GM13977 (cell line): Measurements from ENCODE around the gene FAM162A.
A peak's percentile ranks its signal among the peaks of the same experiment; 100 is the strongest.

Experiments
- DNase-seq: peaks from one replicate; pipeline ENCODE4 v3.0.0; 2012; ENCODE audit warnings: low spot score
- in situ Hi-C: fragments of 300-500 bp; cut with MboI; formaldehyde crosslinking; loops from one replicate; pipeline ENCODE4 v1.12.0; 2022; ENCODE audit warnings: low sequenced_read_pairs, low pct_unique_long_range_greater_than_20kb, mixed read lengths, inconsistent platforms; ENCODE audit not compliant: unreplicated experiment
- TF ChIP-seq, protein P1 (sequence below): IDR thresholded peaks from 2 replicates; pipeline ENCODE4 v1.5.1; 2012; ENCODE audit warnings: mild to moderate bottlenecking, control low read depth; ENCODE audit not compliant: insufficient read depth; ENCODE audit errors: extremely low read depth, missing control alignments

Gene FAM162A

DNA sequence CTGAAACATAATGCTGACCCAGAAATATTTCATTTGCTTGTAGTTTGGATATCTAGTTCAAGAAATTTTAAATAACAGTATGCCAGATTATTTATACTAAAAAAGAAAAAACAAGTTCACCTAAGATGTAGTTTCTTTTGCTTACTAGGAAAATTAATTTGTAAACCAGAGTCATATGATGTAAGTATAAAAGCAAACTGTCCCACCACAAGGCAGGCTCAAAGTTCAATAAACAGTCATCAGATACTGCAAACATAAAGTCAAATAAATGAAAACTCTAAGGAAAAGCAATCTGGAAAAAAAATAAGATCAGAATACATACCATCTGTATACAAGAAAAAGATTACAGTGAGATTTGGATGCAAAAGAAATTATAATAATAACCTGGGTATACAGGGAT is 72.1 kb downstream of the FAM162A start:
- TF ChIP-seq, protein P1, sequence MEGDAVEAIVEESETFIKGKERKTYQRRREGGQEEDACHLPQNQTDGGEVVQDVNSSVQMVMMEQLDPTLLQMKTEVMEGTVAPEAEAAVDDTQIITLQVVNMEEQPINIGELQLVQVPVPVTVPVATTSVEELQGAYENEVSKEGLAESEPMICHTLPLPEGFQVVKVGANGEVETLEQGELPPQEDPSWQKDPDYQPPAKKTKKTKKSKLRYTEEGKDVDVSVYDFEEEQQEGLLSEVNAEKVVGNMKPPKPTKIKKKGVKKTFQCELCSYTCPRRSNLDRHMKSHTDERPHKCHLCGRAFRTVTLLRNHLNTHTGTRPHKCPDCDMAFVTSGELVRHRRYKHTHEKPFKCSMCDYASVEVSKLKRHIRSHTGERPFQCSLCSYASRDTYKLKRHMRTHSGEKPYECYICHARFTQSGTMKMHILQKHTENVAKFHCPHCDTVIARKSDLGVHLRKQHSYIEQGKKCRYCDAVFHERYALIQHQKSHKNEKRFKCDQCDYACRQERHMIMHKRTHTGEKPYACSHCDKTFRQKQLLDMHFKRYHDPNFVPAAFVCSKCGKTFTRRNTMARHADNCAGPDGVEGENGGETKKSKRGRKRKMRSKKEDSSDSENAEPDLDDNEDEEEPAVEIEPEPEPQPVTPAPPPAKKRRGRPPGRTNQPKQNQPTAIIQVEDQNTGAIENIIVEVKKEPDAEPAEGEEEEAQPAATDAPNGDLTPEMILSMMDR: no peak
- in situ Hi-C loops: no loop called here
- no peak for DNase-seq

DNA sequence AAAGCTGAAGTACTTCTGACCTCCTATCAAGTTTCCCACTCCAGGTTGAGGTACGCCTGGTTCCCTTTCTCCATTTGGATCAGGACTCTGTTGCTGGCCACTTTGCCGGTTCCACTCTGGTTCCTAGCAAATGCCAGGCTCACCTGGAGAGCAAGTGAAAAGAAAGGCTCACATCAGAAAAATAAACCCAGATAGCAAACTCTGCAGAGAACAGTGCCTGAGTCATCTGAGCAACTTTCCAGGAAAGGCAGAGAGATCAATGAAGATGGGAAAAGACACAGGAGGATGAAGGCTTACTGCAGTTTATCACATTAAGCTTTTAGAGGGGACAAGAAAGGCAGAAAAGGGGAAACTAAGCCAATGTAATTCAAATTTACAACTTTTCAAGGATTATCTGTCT is 73.7 kb downstream of the FAM162A start:
- in situ Hi-C loops: no loop called here
- TF ChIP-seq, protein P1: no peak
- DNase-seq: no peak

DNA sequence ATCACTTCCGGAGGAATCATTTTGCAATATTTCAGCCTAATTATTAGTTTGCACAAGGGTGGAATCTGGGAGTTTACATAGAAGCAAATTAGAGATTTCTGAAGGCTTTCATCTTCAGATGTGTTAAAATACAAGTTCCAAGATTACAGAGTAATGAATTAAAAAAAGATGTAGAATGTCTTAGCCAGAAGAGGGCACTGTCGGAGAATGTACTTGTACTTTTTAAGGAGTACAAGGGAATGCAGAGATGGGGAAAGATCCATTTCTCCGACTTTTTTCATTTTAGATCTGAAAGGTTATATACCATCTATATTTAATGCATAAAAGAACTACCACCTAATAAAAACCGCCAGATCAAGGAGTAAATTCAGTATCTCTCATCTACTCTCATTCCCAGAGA is 75.0 kb downstream of the FAM162A start:
- in situ Hi-C loops: no loop called here
- DNase-seq: no peak
- TF ChIP-seq, protein P1: peak; percentile 51

DNA sequence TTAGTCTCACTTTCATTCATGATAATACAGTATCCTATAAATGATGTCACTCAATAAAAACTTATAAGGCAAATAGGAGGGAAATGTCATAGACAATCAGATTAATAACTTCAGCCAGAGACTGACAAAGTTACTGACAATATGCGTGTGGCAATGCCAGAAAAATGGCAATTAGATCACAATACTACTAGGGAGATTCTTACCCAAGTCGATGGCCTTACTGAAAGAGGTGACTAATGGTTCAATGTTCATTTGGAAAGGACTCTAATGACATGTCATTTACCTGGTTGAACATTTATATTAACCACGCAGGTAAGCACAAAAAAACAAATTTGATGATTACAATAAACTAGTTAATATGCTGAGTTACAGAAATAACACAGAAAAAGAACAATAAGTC is 77.8 kb downstream of the FAM162A start:
- DNase-seq: no peak
- in situ Hi-C loops: no loop called here
- TF ChIP-seq, protein P1: no peak
